GM21515 (cell line): Measurements from ENCODE around the gene HECTD1.

Experiments used
- ATAC-seq: cut with Tn5 transposase; IDR thresholded peaks from one replicate; pipeline ENCODE4 v1.9.1; 2021; ENCODE audit not compliant: unreplicated experiment

Gene HECTD1

GRCh38 chr14:31161274-31161673 lies 46.3 kb downstream of the HECTD1 start:
- ATAC-seq, result no peak

- no peak for ATAC-seq
Measured at GRCh38 chr14:31159682-31160296, 47.8 kb downstream of the HECTD1 start.

- no peak for ATAC-seq
Measured at GRCh38 chr14:31154956-31155355, 52.6 kb downstream of the HECTD1 start.

GRCh38 chr14:31142455-31143087 lies 65.0 kb downstream of the HECTD1 start:
- no peak for ATAC-seq

GRCh38 chr14:31139301-31139847 lies 68.2 kb downstream of the HECTD1 start:
- no peak for ATAC-seq

GRCh38 chr14:31138301-31138700 lies 69.3 kb downstream of the HECTD1 start:
- ATAC-seq, result no peak

GRCh38 chr14:31137214-31137889 lies 70.2 kb downstream of the HECTD1 start:
- ATAC-seq, result no peak

- no peak for ATAC-seq
Measured at GRCh38 chr14:31133133-31133532, 74.5 kb downstream of the HECTD1 start.

- ATAC-seq, result no peak
Measured at GRCh38 chr14:31128601-31129526, 78.7 kb downstream of the HECTD1 start.

GRCh38 chr14:31127690-31128089 lies 79.9 kb downstream of the HECTD1 start:
- ATAC-seq, result no peak

- ATAC-seq, result no peak
Measured at GRCh38 chr14:31126680-31127079, 80.9 kb downstream of the HECTD1 start.

- no peak for ATAC-seq
Measured at GRCh38 chr14:31125231-31125630, 82.4 kb downstream of the HECTD1 start.

GRCh38 chr14:31124197-31124596 lies 83.4 kb downstream of the HECTD1 start:
- ATAC-seq, result no peak

- no peak for ATAC-seq
Measured at GRCh38 chr14:31122921-31123320, 84.7 kb downstream of the HECTD1 start.

- no peak for ATAC-seq
Measured at GRCh38 chr14:31122098-31122611, 85.4 kb downstream of the HECTD1 start.

- ATAC-seq, result no peak
Measured at GRCh38 chr14:31118892-31119291, 88.7 kb downstream of the HECTD1 start.

GRCh38 chr14:31113794-31114193 lies 93.8 kb downstream of the HECTD1 start:
- ATAC-seq, result no peak

- no peak for ATAC-seq
Measured at GRCh38 chr14:31110872-31111271, 96.7 kb downstream of the HECTD1 start.

- ATAC-seq, result no peak
Measured at GRCh38 chr14:31109257-31109656, 98.3 kb downstream of the HECTD1 start.

GRCh38 chr14:31106768-31107167 lies 100.8 kb downstream of the HECTD1 start:
- no peak for ATAC-seq

- ATAC-seq, result no peak
Measured at GRCh38 chr14:31097081-31097480, 110.5 kb downstream of the HECTD1 start.
